ENCODE measurements around the gene FCRL3.

DNA sequence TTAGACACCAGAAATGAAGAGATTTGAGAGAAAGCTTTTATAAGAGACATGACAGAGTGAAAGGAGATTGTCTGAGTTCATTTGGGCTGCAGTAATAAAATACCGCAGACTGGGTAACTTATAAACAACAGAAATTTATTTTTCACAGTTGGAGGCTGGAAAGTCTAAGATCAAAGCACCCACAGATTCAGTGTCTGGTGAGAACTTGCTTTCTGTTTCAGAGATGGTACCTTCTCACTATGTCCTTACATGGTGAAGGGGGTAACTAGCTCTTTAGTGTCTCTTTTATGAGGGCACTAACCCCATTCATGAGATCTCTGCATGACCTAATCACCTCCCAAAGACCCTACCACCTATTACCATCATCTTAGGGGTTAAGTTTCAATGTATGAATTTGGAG, 71.8 kb downstream of the FCRL3 start:
- TF ChIP-seq CTCF (IDR thresholded peaks at IDR 0.05) (no peak), POLR2A (IDR thresholded peaks at IDR 0.05) (no peak)
